ENCODE measurements around the gene CLRN2. TPM values are rescaled to one million over a fixed set of nuclear protein-coding genes. Genes with fewer than 3 reads are reported as not detected.

Gene CLRN2
- total and polyA plus RNA-seq, 2 of the 4 experiments (the other 2 are of a cell fraction) = not detected

DNA sequence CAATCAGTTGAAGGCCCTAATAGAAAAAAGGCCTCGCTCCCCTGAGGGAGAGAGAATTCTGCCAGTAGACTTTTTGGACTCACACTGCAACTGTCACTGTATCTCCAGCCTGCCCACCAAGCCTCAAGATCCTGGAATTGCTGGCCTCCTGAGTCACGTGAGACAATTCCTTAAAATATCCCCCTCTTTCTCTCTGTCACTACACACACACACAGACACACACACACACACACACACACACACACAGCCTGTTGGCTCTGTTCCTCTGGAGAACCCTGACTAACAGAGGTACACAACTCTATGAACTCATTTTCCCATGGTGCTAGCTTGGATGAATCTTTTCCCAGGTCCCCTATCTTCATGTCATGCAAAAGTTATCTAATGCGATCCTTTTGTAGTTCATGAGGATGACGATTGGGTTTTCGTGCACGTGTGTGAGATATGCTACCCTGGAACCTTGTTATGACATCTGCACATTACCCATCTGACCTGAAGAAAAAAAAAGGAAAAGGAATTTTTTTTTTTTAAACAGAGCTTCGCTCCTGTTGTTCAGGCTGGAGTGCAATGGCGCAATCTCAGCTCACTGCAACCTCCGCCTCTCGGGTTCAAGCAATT lies 13.7 kb downstream of the CLRN2 start:
- 29% methylated on average over 1 of the region's 10 CpGs; no CpG with 5 or more reads in 1 of the 2 experiments for WGBS, 2 experiments (ENCODE audit: extremely low coverage in 2 of 2, insufficient read length in 1 of 2)
- Histone ChIP-seq H3K9ac (ENCODE audit: low read depth, low read length) (no peak overlapping the region), H3K4ac (ENCODE audit: low read depth, low read length) (no peak overlapping the region), H2BK15ac (ENCODE audit: low read depth, low read length) (no peak overlapping the region), H3K36me3 (ENCODE audit: control insufficient read depth, insufficient read depth, low read length) (no peaks in the 10 kb centered on the region), H3K18ac (ENCODE audit: low read depth, low read length) (no peak overlapping the region), H4K20me1 (ENCODE audit: insufficient read depth, low read length) (no peaks in the 10 kb centered on the region), H3K14ac (replicated peaks; ENCODE audit: low read depth, low read length) (no peak overlapping the region), H3K23ac (ENCODE audit: low read depth, low read length) (no peak overlapping the region), H2BK20ac (ENCODE audit: low read depth, low read length) (no peak overlapping the region), H2AFZ (replicated peaks; ENCODE audit: low read length, poor library complexity) (no peak overlapping the region), H3K4me2 (ENCODE audit: low read depth, low read length) (no peak overlapping the region), H3K4me3 (ENCODE audit: insufficient read depth, low read depth, low read length) (no peak overlapping the region), H4K91ac (ENCODE audit: insufficient read depth, low read depth, low read length) (no peak overlapping the region), H2AK9ac (replicated peaks; ENCODE audit: low read depth, low read length, poor library complexity) (no peak overlapping the region), H4K5ac (ENCODE audit: low read depth, low read length) (no peak overlapping the region), H3K9me1 (ENCODE audit: insufficient read depth, low read length) (no peaks in the 10 kb centered on the region), H4K8ac (ENCODE audit: low read depth in 2 of 2, low read length in 2 of 2) (no peak overlapping the region), H2AK5ac (ENCODE audit: low read depth, low read length) (no peak overlapping the region), H2BK120ac (ENCODE audit: low read depth, low read length) (no peak overlapping the region), H3K56ac (ENCODE audit: extremely low read depth, insufficient read depth, low read length) (no peak overlapping the region), H3K27me3 (ENCODE audit: control insufficient read depth, insufficient read depth, low read length) (peaks cover 4% of the 10 kb centered on the region), H3K79me1 (ENCODE audit: low read depth in 1 of 2, low read length in 2 of 2) (no peaks in the 10 kb centered on the region), H3K27ac (ENCODE audit: insufficient read depth, low read length) (no peak overlapping the region), H2BK5ac (ENCODE audit: low read depth, low read length, poor library complexity, severe bottlenecking) (no peak overlapping the region), H3K4me1 (ENCODE audit: control insufficient read depth, insufficient read depth, low read length) (no peaks in the 10 kb centered on the region), H3K9me3 (ENCODE audit: control insufficient read depth, insufficient read depth, low read length) (no peaks in the 10 kb centered on the region)
- DNase-seq (no peak), ATAC-seq (ENCODE audit: low read depth) (no peak)
- CTCF ChIA-PET = no interaction called here
- dilution Hi-C loops (cut with HindIII; ENCODE audit: low sequenced_read_pairs, unreplicated experiment) (no loop called here), in situ Hi-C loops (cut with MboI; ENCODE audit: low sequenced_read_pairs) (no loop called here), intact Hi-C loops (cut with micrococcal nuclease) (no loop called here)
- BruUV-seq (replicated peaks) = no TSS peak
- POLR2A ChIA-PET (ENCODE audit: unreplicated experiment) = no interaction called here
- TF ChIP-seq BHLHE40 (IDR thresholded peaks at IDR 0.05; ENCODE audit: low read depth, low read length) (no peak), RAD21 (IDR thresholded peaks at IDR 0.05; ENCODE audit: low read length) (no peak), FOS (IDR thresholded peaks at IDR 0.05; ENCODE audit: low read depth, low read length) (no peak), MXI1 (IDR thresholded peaks at IDR 0.05; ENCODE audit: borderline replicate concordance, low read depth, low read length) (no peak), CEBPB (IDR thresholded peaks at IDR 0.05; ENCODE audit: low read depth, low read length) (no peak), NFE2L2 (IDR thresholded peaks at IDR 0.05; ENCODE audit: low read depth, low read length) (no peak), MAFK (IDR thresholded peaks at IDR 0.05; ENCODE audit: low read depth, low read length) (no peak), CHD1 (IDR thresholded peaks at IDR 0.05; ENCODE audit: low read depth, low read length) (no peak), ELK1 (IDR thresholded peaks at IDR 0.05; ENCODE audit: borderline replicate concordance, low read depth, low read length) (no peak), RCOR1 (IDR thresholded peaks at IDR 0.05; ENCODE audit: insufficient replicate concordance, low read length) (no peak)
